Measurements from ENCODE around the gene RIMBP2.

The RIMBP2 gene

GRCh38 chr12:130509454-130509853 lies 206.6 kb downstream of the RIMBP2 start:
- TF ChIP-seq EZH2 (IDR thresholded peaks at IDR 0.05; ENCODE audit: borderline replicate concordance, low read depth, low read length, severe bottlenecking) (no peak), CTCF (IDR thresholded peaks at IDR 0.05; ENCODE audit: borderline replicate concordance, extremely low read depth, low read length, poor library complexity, severe bottlenecking) (no peak)
- Histone ChIP-seq H3K9me3 (ENCODE audit: insufficient read depth, low read length, severe bottlenecking) (no peaks in the 10 kb centered on the region), H4K20me1 (ENCODE audit: insufficient read depth, low read length) (no peaks in the 10 kb centered on the region), H3K36me3 (ENCODE audit: insufficient read depth, low read length) (no peaks in the 10 kb centered on the region), H3K4me3 (ENCODE audit: low read depth in 1 of 2, low read length in 2 of 2) (no peak overlapping the region), H3K79me2 (ENCODE audit: insufficient read depth, low read length) (no peaks in the 10 kb centered on the region), H3K27ac (ENCODE audit: low read length) (no peak overlapping the region), H2AFZ (ENCODE audit: low read depth, low read length) (no peak overlapping the region), H3K27me3 (ENCODE audit: insufficient read depth, low read length, poor library complexity) (no peaks in the 10 kb centered on the region), H3K4me2 (ENCODE audit: insufficient read depth, low read length) (no peak overlapping the region), H3K9ac (ENCODE audit: low read depth, low read length) (no peak overlapping the region), H3K4me1 (ENCODE audit: insufficient read depth, low read length) (no peaks in the 10 kb centered on the region)
- ATAC-seq (ENCODE audit: insufficient read depth, low read depth) (no peak), DNase-seq (no peak)

GRCh38 chr12:130508847-130509246 lies 207.3 kb downstream of the RIMBP2 start:
- DNase-seq (no peak), ATAC-seq (ENCODE audit: insufficient read depth, low read depth) (no peak)
- no peak overlapping the region for H3K27ac ChIP-seq (ENCODE audit: low read length)
- no peak overlapping the region for H3K9ac ChIP-seq (ENCODE audit: low read depth, low read length)
- TF ChIP-seq CTCF (IDR thresholded peaks at IDR 0.05; ENCODE audit: borderline replicate concordance, extremely low read depth, low read length, poor library complexity, severe bottlenecking) = no peak
- H2AFZ ChIP-seq (ENCODE audit: low read depth, low read length) = no peak overlapping the region
- no peak overlapping the region for H3K4me2 ChIP-seq (ENCODE audit: insufficient read depth, low read length)
- H4K20me1 ChIP-seq (ENCODE audit: insufficient read depth, low read length) = no peaks in the 10 kb centered on the region
- H3K9me3 ChIP-seq (ENCODE audit: insufficient read depth, low read length, severe bottlenecking) = no peaks in the 10 kb centered on the region
- H3K4me1 ChIP-seq (ENCODE audit: insufficient read depth, low read length) = no peaks in the 10 kb centered on the region
- H3K4me3 ChIP-seq (ENCODE audit: low read depth in 1 of 2, low read length in 2 of 2) = no peak overlapping the region
- H3K27me3 ChIP-seq (ENCODE audit: insufficient read depth, low read length, poor library complexity) = no peaks in the 10 kb centered on the region
- H3K79me2 ChIP-seq (ENCODE audit: insufficient read depth, low read length) = no peaks in the 10 kb centered on the region
- H3K36me3 ChIP-seq (ENCODE audit: insufficient read depth, low read length) = no peaks in the 10 kb centered on the region

- no peaks in the 10 kb centered on the region for H3K36me3 ChIP-seq (ENCODE audit: insufficient read depth, low read length)
- no peak overlapping the region for H2AFZ ChIP-seq (ENCODE audit: low read depth, low read length)
- H3K9ac ChIP-seq (ENCODE audit: low read depth, low read length) = no peak overlapping the region
- no peak overlapping the region for H3K4me2 ChIP-seq (ENCODE audit: insufficient read depth, low read length)
- no peak overlapping the region for H3K4me3 ChIP-seq (ENCODE audit: low read depth in 1 of 2, low read length in 2 of 2)
- no peaks in the 10 kb centered on the region for H3K4me1 ChIP-seq (ENCODE audit: insufficient read depth, low read length)
- no peaks in the 10 kb centered on the region for H4K20me1 ChIP-seq (ENCODE audit: insufficient read depth, low read length)
- DNase-seq (no peak), ATAC-seq (ENCODE audit: insufficient read depth, low read depth) (no peak)
- TF ChIP-seq CTCF (IDR thresholded peaks at IDR 0.05; ENCODE audit: borderline replicate concordance, extremely low read depth, low read length, poor library complexity, severe bottlenecking) (no peak), EZH2 (IDR thresholded peaks at IDR 0.05; ENCODE audit: borderline replicate concordance, low read depth, low read length, severe bottlenecking) (no peak)
- no peak overlapping the region for H3K27ac ChIP-seq (ENCODE audit: low read length)
- H3K79me2 ChIP-seq (ENCODE audit: insufficient read depth, low read length) = no peaks in the 10 kb centered on the region
- H3K27me3 ChIP-seq (ENCODE audit: insufficient read depth, low read length, poor library complexity) = no peaks in the 10 kb centered on the region
- no peaks in the 10 kb centered on the region for H3K9me3 ChIP-seq (ENCODE audit: insufficient read depth, low read length, severe bottlenecking)
These were observed 207.8 kb downstream of the RIMBP2 start for GRCh38 chr12:130508318-130508717.

GRCh38 chr12:130506844-130507243 lies 209.3 kb downstream of the RIMBP2 start:
- Histone ChIP-seq H3K4me3 (ENCODE audit: low read depth in 1 of 2, low read length in 2 of 2) (no peak overlapping the region), H3K4me1 (ENCODE audit: insufficient read depth, low read length) (no peaks in the 10 kb centered on the region), H3K27me3 (ENCODE audit: insufficient read depth, low read length, poor library complexity) (no peaks in the 10 kb centered on the region), H2AFZ (ENCODE audit: low read depth, low read length) (no peak overlapping the region), H3K36me3 (ENCODE audit: insufficient read depth, low read length) (no peaks in the 10 kb centered on the region), H3K4me2 (ENCODE audit: insufficient read depth, low read length) (no peak overlapping the region), H3K27ac (ENCODE audit: low read length) (no peak overlapping the region), H4K20me1 (ENCODE audit: insufficient read depth, low read length) (no peaks in the 10 kb centered on the region), H3K9me3 (ENCODE audit: insufficient read depth, low read length, severe bottlenecking) (no peaks in the 10 kb centered on the region), H3K79me2 (ENCODE audit: insufficient read depth, low read length) (no peaks in the 10 kb centered on the region), H3K9ac (ENCODE audit: low read depth, low read length) (no peak overlapping the region)
- TF ChIP-seq CTCF (IDR thresholded peaks at IDR 0.05; ENCODE audit: borderline replicate concordance, extremely low read depth, low read length, poor library complexity, severe bottlenecking) (no peak), EZH2 (IDR thresholded peaks at IDR 0.05; ENCODE audit: borderline replicate concordance, low read depth, low read length, severe bottlenecking) (no peak)
- DNase-seq = no peak
- ATAC-seq (ENCODE audit: insufficient read depth, low read depth) = no peak
